ACC112 (cell line): ENCODE data around the gene FBXW10B.
"Not testable (repeated sequence)": the region's sequence is repeated elsewhere in the genome, so short reads cannot be mapped to it uniquely, and the experiment has no call there.

Experiments
- H2AFZ ChIP-seq: fragments of 200-600 bp; sonication (generic); one replicate; pipeline ENCODE4 v1.6.0; 2017; ENCODE audit warnings: antibody characterized with exemption, low read length; ENCODE audit not compliant: unreplicated experiment
- H3K27ac ChIP-seq: fragments of 200-600 bp; sonication (generic); 2 replicates; pipeline ENCODE4 v1.5.1; 2014; ENCODE audit warnings: low read depth, mild to moderate bottlenecking, antibody characterized with exemption, low read length, moderate library complexity
- H3K27me3 ChIP-seq: fragments of 200-600 bp; sonication (generic); 2 replicates; pipeline ENCODE4 v1.6.1; 2014; ENCODE audit warnings: mild to moderate bottlenecking, antibody characterized with exemption, low read length, moderate library complexity, mixed read lengths; ENCODE audit not compliant: insufficient read depth
- H3K36me3 ChIP-seq: fragments of 200-600 bp; sonication (generic); 2 replicates; pipeline ENCODE4 v1.6.1; 2016; ENCODE audit warnings: mild to moderate bottlenecking, antibody characterized with exemption, low read length, moderate library complexity, mixed read lengths; ENCODE audit not compliant: insufficient read depth
- H3K4me1 ChIP-seq: fragments of 200-600 bp; sonication (generic); one replicate; pipeline ENCODE4 v1.6.1; 2016; ENCODE audit warnings: low read length, mixed read lengths; ENCODE audit not compliant: insufficient read depth, unreplicated experiment, control insufficient read depth
- H3K4me3 ChIP-seq: fragments of 200-600 bp; sonication (generic); 2 replicates; pipeline ENCODE4 v1.5.1; 2014; ENCODE audit warnings: mild to moderate bottlenecking, low read depth, low read length
- H3K79me2 ChIP-seq: fragments of 200-600 bp; sonication (generic); one replicate; pipeline ENCODE4 v1.6.0; 2016; ENCODE audit warnings: low read length; ENCODE audit not compliant: control insufficient read depth, unreplicated experiment, insufficient read depth

Gene FBXW10B

GRCh38 chr17:15654401-15654800 lies 34.9 kb upstream of the FBXW10B start:
- not testable (repeated sequence) for H3K27me3 ChIP-seq, H3K36me3 ChIP-seq, H2AFZ ChIP-seq, H3K27ac ChIP-seq, H3K4me3 ChIP-seq
- H3K4me1 ChIP-seq = peaks cover 13% of the 10 kb centered on the region
- peaks cover 20% of the 10 kb centered on the region for H3K79me2 ChIP-seq

DNA sequence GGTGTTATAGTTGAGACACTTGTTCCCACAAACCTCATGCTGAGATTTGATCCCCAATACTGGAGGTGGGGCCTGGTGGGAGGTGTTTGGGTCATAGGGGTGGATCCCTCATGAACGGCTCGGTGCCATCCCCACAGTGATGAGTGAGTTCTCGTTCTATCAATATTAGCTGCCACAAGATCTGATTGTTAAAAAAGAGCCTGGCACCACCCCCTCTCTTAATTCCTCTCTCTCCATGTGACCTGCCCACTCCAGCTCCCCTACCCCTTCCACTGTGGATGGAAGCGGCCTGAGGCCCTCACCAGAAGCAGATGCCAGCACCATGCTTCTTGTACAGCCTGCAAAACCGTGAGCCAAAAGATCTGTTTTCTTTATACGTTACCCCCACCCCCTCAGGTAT lies 33.5 kb upstream of the FBXW10B start:
- Histone ChIP-seq H3K27ac (no peak overlapping the region), H3K79me2 (peaks cover 32% of the 10 kb centered on the region), H3K4me3 (no peak overlapping the region), H3K36me3 (peaks cover 3% of the 10 kb centered on the region; the same call in 1 of the 2 replicates), H3K27me3 (no peaks in the 10 kb centered on the region), H2AFZ (no peak overlapping the region), H3K4me1 (peaks cover 25% of the 10 kb centered on the region)

DNA sequence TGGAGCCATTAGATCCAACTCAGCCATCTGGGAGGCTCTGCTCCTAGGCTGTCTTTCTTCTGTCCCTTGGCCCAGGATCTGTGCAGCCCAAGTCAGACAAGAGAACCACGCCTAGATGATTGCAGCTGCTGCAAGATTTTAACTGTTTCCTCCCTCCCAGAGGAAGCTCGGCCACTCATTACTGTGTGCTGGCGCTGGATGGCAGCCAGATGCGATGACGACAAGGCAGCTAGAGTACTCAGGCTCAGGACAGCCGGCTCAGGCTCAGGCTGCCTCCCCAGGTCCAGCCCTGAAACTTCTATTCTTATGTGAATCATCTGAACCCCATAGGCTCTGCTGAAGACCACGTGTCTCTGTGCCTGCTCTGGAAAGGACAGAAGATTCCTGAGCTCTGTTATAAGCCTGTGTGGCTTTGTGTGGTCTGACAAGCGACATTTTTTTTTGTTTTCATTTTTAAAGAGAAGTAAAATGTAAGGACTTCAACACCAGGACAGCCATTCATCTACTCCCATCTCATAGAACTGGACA lies 32.1 kb upstream of the FBXW10B start:
- Histone ChIP-seq H3K27ac (peak overlapping the region; percentile 67), H3K4me3 (peak overlapping the region; percentile 86), H3K79me2 (peaks cover 32% of the 10 kb centered on the region), H2AFZ (no peak overlapping the region), H3K36me3 (no peaks in the 10 kb centered on the region), H3K4me1 (peaks cover 27% of the 10 kb centered on the region), H3K27me3 (no peaks in the 10 kb centered on the region)

GRCh38 chr17:15650741-15651582 lies 31.5 kb upstream of the FBXW10B start:
- H3K79me2 ChIP-seq = peaks cover 32% of the 10 kb centered on the region
- H3K27ac ChIP-seq = peak overlapping the region; percentile 59; the same call in 1 of the 2 replicates
- peaks cover 33% of the 10 kb centered on the region for H3K4me1 ChIP-seq
- peak overlapping the region; percentile 13 for H2AFZ ChIP-seq
- no peaks in the 10 kb centered on the region for H3K36me3 ChIP-seq
- H3K27me3 ChIP-seq = no peaks in the 10 kb centered on the region
- H3K4me3 ChIP-seq = peak overlapping the region; percentile 86

GRCh38 chr17:15649861-15650421 lies 30.4 kb upstream of the FBXW10B start:
- Histone ChIP-seq H3K4me1 (peaks cover 42% of the 10 kb centered on the region), H3K4me3 (peak overlapping the region; percentile 86), H3K27me3 (no peaks in the 10 kb centered on the region), H3K36me3 (no peaks in the 10 kb centered on the region), H2AFZ (peak overlapping the region; percentile 13), H3K27ac (peak overlapping the region; percentile 59), H3K79me2 (peaks cover 32% of the 10 kb centered on the region)

GRCh38 chr17:15648386-15648785 lies 28.9 kb upstream of the FBXW10B start:
- Histone ChIP-seq H3K36me3 (no peaks in the 10 kb centered on the region), H3K4me3 (peak overlapping the region; percentile 86), H3K27ac (peak overlapping the region; percentile 33; the same call in 1 of the 2 replicates), H3K79me2 (peaks cover 32% of the 10 kb centered on the region), H3K27me3 (no peaks in the 10 kb centered on the region), H3K4me1 (peaks cover 49% of the 10 kb centered on the region), H2AFZ (no peak overlapping the region)

DNA sequence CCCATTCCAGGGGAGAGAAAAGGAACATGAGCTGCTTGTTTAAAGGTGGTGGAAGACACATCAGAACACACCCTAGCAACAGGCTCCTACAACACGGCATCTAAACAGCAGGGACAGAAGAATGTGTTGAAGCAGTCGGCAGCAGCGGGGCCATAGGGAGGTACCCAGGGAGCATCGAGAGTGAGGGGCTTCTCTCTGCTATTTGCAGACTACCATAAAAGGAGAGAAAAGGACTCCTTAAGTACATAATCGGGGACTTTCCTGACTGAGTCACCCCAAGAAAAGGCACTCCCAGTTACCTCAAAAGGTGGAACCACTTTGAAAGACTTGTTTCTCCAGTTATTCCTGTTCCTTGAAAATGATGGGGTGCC lies 26.4 kb upstream of the FBXW10B start:
- not testable (repeated sequence) for H2AFZ ChIP-seq, H3K36me3 ChIP-seq, H3K27me3 ChIP-seq, H3K4me3 ChIP-seq
- Histone ChIP-seq H3K27ac (peak overlapping the region; percentile 90), H3K4me1 (peaks cover 50% of the 10 kb centered on the region), H3K79me2 (peaks cover 32% of the 10 kb centered on the region)

GRCh38 chr17:15645099-15645941 lies 25.8 kb upstream of the FBXW10B start:
- Histone ChIP-seq H3K27ac (peak overlapping the region; percentile 90), H3K4me1 (peaks cover 46% of the 10 kb centered on the region), H3K79me2 (peaks cover 26% of the 10 kb centered on the region)
- H3K4me3 ChIP-seq, H2AFZ ChIP-seq, H3K36me3 ChIP-seq, H3K27me3 ChIP-seq: not testable (repeated sequence)

- Histone ChIP-seq H3K27ac (peak overlapping the region; percentile 78), H3K4me1 (peaks cover 25% of the 10 kb centered on the region)
- H3K27me3 ChIP-seq, H3K79me2 ChIP-seq, H3K36me3 ChIP-seq, H2AFZ ChIP-seq, H3K4me3 ChIP-seq: not testable (repeated sequence)
Observed at GRCh38 chr17:15642505-15643251, 23.2 kb upstream of the FBXW10B start.

- H3K79me2 ChIP-seq, H2AFZ ChIP-seq, H3K4me3 ChIP-seq, H3K36me3 ChIP-seq, H3K27me3 ChIP-seq: not testable (repeated sequence)
- H3K27ac ChIP-seq = peak overlapping the region; percentile 39; the same call in 1 of the 2 replicates
- peaks cover 25% of the 10 kb centered on the region for H3K4me1 ChIP-seq
Observed at GRCh38 chr17:15642014-15642413, 22.5 kb upstream of the FBXW10B start.
